Stimulated activated CD4-positive, alpha-beta T cell treated with anti-CD3 and anti-CD28 coated beads, Interleukin-4, amount 100 ng/mL, for 48 hours (primary cell): ENCODE measurements around the gene DYRK1B.
"Not testable (repeated sequence)": the region's sequence is repeated elsewhere in the genome, so short reads cannot be mapped to it uniquely, and the experiment has no call there.

Experiments used
- DNase-seq, 2 donors: peaks; one replicate each; pipeline ENCODE4 v3.0.0-alpha.2; 2020; ENCODE audit warnings: low read depth in 2 of 2

The DYRK1B gene

DNA sequence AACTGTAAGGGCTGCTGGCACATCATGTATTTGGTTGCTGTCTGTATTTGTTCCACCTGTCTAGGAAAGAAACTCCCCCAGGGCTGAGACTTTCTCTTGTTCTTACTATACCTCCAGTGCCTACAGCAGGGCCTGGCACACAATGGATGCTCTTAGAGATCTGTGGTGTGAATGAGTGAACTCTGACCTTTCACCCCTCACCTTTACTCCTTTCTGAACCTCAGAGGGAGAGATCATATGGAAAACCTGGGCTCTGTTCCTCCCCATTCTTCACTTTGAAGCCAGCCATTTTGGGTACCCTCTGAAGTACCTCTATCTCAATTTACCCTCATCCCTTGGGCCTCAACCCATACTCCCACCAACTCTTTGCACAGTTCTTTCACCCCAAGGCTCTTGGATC, 3.1 kb downstream of the DYRK1B start:
- no peak for DNase-seq

DNA sequence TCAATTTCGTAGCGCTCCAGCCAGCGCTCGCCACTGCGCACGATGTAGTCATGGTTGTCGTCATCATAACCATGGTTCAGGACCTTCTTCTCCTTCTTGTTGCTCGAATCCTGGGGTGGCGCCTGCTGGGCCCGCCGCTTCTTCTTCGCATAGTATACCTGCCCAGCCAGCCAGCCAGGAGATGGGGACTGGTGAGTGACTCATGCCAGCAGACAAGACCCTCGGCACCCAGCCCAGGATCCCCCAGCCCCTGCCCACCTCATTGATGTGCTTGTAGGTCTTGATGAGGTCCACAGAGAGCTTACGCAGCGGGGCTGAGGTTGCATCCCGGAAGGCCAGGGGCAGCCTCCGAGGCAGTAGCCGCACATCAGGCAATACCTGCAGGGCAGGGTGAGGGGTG, 3.6 kb downstream of the DYRK1B start:
- DNase-seq, result no peak

DNA sequence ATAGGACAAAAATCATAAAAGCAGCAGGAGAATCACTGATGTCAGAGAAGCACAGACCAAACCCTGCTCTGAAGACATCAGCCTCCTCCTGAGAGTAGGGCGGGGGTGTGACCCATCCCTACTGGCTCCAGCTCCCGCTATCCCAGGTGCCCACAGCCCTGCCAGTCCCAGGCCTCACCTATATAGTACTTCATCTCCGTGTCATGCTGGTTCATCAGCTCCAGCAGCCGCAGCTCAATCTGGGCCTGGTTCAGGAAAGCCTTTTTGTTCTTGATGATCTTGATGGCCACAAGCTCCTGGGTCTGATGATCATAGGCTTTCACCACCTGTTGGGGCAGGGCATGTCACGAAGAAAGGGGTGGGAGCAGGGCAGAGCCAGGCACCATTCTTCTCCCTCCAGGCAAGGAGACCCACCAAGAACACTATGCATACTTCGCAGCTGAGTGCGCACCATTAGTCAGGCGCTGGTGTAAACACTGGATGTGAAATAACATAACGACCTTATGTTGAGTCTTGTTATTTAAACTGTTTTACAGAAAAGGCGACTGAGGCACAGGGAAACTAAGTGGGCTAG, 4.2 kb downstream of the DYRK1B start:
- no peak for DNase-seq

DNA sequence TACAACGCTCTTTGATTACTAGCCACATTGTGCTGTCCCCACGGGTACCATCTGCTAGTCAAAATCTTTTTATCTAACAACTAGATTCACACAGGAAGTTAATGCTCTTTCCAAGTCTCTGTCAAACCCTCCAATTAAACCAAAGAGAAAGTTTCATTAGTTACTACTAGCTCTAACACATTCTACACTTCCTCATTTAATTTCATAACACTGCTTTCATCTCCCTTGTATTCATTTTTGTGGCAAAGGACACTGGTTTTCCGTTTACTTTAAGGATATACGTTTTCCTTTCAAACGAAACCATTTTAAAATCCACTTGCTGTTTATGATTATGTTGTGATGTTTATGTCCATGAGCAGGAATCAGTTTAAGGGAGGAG, 5.3 kb downstream of the DYRK1B start:
- DNase-seq, result no peak

DNA sequence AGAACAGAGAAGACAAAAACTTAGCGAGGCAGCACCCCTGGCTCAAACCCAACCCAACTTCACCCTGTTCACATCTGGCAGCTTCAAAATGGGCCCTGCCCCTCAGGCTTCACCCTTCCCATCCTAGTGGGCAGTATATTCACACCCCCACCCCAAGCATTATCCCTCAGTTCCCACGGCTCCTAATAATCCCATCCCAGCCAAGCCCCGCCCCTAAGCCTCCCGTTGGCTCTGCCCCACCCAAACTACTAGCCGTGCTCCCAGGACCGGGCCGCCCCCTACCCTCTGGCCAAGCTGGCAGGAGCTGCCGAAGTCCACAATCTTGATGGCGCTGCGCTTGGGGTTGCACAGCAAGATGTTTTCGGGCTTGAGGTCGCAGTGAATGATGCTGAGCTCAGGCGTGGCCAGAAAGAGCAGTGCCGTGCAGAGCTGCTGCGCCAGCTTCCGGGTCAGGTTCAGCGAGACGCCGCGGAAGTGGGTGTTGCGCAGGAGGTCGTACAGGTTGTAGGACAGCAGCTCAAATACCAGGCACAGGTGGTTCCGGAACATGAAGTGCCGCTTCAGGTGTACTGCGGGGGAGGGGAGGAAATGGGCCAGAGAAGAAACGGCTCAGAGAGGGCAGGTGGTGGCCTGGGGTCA, 5.8 kb downstream of the DYRK1B start:
- DNase-seq, result no peak

DNA sequence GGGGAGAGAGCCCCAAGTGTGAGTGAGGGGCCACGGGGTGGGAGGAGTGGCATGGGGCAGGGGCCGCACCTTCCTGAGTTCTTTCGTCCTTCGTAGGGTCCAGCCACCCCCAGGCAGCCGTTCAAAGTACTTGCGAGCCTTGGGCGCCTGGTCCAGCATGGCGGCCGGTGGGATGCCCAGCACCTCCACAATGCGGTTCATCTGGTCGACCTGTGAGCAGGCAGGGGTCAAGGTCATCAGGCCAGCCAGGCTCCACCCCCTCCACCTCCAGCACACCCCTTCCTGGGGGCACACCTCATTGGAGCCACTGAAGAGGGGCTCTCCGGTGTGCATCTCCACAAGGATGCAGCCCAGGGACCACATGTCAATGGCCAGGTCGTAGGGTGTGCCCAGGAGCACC, 6.7 kb downstream of the DYRK1B start:
- no peak for DNase-seq

DNA sequence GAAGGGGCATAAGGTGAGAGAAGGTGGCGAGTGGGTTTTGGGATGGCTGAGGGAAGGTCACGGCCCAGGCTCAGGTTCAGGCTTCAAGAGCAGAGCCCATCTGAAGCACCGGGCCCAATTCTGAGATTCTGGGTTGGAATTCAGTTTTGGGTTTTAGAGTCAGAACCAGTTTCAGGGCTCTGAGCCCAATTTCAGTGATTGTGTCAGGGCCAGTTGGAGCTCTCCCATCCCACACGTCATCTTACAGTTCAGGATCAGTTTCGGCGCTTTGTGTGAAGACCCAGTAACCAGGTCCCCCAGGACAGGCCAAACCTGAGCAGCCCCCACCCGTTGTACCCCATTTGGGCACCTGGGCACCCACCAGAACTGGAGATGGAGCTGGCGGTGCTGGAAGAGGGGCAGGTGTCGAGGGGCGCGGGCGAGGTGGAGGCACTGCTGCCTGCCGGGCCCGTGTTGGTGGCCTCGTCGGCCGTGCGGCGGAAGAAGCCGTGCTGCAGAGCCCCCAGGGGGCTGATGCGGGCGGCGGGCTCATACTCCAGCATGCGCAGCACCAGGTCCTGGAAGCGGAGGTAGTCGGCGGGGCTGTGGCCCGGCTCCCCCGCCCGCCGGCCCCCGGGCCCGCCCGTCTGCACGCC, 7.5 kb downstream of the DYRK1B start:
- no peak for DNase-seq

DNA sequence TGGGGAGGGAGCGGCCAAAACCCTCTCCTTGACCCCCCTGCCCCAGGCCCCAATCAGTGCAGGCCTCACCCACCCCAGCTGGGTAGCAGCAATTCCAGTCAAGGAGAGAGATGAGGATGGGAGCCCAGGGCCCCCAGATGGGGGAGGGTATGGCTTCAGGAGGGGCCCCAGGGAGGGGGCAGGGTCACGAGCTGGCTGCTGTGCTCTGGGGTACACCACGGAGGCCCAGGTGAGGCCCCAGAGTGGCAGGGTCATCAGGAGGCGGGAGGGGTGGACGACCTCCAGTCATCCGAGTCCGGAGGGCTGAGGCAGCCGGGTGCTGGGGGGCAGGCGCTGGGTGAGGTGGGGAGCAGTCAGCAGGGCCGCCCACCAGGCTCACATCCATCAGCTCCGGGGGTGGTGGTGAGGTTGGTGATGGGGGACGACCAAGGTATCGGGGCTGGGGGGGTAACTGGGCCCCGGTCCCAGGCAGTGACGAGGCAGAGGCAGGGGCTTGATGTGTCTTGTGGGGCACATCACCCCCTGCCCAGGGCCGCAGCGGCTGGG, 8.4 kb downstream of the DYRK1B start:
- no peak for DNase-seq

DNA sequence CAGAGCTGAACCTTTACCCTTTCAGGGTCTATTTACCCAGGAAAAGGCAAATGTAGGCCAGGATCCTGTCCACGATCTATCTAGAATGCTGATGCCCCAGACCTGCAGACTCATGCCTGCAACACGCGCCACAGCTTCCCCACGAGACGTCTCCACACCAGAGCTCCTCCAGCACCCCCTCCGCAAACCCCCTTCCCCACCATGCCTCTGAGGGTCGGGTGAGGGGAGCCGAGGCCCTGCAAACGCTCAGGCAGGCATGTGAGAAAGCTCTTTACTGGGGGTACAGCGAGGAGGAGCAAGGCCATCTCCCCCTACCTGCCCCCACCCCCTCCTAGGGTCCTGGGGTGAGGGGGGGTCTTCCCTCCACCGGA, 8.9 kb downstream of the DYRK1B start:
- DNase-seq, result no peak

DNA sequence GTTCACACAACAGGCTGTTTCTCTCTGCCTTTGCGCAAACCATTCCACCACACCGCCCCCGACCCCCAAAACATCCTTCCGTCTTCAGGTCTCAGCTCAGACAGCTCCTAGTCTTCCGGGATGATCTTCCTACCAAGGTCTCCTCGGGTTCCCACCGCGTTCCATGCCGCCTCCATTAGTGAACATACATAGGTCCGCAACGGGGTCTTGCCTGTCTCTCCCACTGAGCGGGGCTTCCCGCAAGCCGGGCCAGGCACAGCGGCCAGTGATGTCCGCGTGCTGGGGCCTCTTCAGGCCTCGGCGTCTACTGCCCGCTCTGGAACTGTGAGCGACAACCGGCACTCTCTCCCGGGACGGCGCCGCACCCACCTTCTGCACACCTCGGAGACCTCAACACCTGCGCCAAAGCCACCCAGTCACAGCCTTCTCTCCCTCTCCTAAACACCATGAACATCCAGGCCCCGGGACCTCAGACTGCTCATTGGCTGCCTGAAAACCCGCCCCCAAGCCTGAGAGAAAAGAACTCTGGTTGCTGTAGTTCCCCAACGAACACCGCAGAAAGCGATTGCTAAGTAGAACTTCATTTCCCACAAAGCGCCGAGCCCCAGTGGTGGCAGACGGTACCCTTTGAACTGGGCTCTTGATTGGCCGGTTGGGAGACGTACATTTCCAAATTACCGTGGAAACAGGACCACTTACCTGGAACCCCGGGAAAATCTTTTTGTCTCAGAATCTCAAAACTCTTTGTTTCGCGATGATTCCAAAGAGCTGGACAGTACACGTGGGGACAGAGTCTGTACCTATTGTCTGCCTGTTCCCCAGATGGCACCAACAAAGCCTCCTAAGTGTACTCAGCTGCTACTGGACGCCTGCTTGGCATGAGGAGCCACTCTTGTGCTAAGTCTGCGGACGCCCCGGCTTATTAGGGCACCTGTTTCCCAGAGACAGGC, 9.5 kb downstream of the DYRK1B start:
- DNase-seq, result peak; percentile 80 to 85

DNA sequence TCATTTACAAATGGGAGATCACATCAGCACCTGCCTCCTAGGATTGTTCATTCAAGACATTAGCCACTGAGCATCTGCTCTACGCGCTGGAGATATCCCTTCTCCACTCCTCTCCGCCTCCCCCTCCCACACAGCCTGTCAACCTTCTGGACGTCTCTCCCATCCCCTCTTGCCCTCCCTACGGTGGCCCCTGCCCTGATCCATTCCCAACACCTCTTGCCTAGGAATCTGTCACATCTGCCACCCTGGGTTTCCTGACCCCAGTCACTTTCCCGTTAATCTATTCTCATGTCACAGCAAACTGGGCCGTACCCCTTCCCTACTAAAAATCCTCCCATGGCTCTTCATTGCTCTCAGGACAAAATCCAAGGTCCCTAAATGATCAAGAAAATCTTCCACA, 10.3 kb downstream of the DYRK1B start:
- no peak for DNase-seq

DNA sequence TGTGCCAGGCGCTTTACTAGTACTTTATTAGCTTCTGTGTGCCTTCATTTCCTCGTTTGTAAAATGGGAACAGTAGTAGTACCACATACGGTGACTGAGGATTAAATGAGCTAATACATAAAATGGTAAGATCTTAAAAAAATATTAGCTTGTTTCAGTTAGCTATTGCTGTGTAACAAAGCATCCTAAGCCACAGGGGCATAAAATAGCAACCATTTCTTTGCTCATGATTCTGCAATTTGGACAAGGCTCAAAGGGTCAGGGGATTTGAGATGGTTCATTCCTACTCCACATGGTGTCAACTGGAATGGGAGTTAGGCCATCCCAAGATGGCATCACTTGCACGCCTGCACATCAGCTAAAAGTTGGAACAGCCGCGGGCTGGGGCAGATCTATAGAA, 13.3 kb downstream of the DYRK1B start:
- DNase-seq, result no peak

DNA sequence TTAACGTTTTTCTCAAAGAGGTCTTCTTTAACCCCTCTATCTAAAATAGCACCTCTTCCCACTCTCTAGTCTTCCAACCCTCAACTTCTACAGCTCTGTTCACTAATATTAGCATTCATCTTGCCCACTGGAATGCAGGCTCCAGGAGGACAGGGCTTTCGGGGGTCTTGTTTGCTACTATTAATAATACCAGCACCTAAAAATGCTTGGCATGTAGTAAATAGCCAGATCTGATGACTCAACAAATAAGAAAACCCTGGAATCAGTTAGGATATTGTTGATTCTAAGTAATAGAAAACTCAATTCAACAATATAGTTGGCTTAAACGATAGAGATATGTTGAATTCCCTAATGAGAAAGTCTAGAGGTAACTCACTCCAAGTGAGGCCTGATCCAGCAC, 14.2 kb downstream of the DYRK1B start:
- DNase-seq, result no peak

DNA sequence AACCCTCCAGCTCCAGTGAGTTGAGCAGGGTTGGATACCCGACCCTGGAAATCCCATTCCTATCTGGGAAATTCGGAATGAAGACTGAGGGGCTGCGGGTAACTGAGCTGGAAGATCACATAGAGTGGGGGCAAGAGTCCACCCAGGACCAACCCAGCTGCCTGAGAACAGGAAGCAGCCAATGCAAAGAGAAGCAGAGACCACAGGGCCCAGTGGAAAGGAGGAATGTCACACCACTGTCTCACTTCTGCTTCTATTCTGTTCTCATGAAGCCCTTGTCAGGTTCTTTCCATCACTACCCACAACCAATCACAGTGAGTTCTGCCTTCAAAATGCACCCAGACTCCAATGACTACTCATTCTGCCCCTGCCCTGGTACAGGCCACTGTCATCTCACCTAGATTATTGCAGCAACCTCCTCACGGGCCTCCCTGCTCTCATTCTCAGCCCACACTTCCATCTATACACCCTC, 15.3 kb downstream of the DYRK1B start:
- DNase-seq, result no peak

DNA sequence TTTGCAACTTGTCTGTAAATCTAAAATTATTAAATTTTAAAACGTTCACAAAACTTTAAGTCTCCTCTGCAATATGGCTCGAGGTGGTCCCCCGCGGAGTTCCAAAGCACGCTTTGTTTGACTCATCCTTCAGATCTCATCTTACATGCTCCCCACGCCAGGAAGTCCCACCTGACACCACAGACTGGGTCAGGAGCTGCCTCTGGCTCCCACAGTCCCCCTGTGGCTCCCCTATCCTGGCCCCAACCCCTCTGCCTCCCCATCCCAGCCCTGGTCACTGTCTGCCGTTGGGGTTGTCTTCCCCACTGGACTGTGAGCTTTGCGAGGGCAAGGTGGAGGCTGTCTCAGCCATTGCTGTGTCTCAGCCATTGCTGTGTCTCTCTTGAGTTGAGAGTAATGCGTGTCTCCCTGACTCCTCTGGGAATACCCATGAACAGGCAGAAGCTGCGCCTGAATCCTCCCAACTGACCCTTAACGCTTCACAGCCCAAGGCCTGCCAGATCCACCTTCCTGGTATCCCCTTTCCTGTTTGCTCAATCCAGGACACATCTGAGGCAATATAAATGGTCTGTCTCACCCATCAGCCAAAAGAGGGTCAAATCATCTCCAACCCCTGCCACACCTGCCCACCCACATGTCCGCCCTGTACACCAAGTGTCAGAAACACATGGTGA, 15.9 kb downstream of the DYRK1B start:
- DNase-seq, result no peak

DNA sequence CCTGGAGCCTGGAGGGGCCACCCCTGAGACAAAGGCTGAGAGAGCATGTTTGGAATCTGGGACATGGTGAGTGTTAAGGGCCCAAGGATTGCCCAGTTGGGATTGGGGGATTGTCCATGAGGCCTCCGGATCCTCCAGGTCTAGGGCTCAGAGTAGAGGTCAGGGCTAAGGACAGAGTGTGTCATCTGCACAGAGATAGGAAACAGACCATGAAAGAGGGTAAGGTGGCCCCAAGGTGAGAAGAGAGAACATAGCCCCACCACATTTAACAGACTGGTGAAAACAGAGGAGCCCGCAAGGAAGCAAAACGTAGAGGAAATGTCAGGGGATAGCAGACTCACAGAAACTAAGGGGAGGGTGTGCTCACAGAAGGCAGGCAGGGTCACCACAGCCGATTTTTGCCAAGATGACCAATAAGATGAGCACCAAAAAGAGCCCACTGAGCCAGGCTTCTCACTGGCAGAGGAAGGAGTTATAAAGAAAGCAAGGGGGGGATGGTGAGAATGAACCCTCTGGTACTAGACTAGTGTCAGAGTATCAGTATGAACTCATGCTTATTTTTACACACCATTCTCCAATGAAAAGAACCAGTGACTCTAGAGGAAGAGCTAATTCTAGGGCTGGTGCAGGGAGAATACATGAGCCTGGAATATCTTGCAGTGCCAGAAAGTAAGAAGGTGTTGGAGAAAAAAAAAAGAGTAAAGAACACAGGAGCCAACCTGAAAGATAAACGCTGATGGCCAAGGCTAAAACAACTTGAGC, 17.5 kb downstream of the DYRK1B start:
- DNase-seq, result no peak

DNA sequence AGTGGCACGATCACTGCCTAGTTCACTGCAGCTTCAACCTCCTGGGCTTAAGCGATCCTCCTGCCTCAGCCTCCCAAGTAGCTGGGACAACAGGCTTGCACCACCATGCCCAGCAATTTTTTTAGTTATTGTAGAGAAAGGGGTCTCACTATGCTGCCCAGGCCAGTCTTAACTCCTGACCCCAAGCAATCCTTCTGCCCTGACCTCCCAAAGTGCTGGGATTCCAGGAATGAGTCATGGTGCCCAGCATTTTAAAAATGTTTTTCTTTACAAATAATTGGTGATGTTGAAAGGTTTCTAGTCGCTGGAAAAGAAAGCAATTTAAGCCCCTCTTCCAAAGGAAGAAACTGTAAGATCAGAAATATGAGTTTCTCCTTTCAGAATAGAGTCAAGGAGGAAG, 19.4 kb downstream of the DYRK1B start:
- DNase-seq, result no peak

DNA sequence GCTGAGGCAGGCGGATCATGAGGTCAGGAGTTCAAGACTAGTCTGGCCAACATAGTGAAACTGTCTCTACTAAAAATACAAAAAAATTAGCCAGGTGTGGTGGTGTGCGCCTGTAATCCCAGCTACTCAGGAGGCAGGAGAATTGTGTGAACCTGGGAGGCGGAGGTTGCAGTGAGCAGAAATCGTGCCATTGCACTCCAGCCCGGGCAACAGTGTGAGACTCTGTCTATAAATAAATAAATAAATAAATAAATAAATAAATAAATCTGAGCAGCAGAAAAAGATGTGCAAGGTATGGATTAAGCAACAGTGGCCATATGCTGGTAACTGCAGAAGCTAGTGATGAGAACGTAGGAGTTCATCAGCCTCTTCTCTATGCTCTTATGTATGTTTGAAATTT, 19.9 kb downstream of the DYRK1B start:
- DNase-seq, result not testable (repeated sequence)

DNA sequence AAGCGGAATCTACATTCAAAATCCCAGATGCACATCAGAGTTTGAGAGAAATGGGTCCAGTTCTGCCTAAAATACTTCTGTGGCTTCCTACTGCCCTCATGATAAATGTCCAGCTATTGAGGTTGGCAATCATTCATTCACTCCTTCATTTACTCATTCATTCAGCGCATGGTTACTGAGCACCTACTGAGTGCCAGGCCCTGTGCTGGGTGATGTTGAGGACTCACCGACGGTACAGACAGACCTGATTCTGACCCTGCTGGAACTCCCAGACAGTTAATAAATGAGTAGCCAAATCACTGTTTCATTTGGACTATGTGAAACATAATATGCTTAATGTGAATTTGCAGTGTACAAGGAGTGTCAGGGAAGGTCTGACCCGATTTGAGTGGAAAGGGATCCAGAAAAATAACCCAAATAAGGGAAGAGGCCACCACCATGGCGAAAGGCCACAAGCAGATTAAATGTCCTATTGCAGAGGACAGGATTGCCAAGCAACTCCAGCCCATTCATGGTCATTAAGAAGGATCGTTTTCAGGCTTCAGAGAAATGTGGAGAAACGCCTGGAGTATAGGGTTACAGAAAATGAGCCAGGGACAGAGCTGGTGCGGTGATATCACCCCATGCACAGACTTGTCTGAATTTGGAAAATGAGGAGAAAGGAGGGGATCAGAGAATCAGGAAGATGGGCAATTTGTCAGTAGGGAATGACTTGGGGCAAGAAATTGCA, 20.5 kb downstream of the DYRK1B start:
- DNase-seq, result no peak

DNA sequence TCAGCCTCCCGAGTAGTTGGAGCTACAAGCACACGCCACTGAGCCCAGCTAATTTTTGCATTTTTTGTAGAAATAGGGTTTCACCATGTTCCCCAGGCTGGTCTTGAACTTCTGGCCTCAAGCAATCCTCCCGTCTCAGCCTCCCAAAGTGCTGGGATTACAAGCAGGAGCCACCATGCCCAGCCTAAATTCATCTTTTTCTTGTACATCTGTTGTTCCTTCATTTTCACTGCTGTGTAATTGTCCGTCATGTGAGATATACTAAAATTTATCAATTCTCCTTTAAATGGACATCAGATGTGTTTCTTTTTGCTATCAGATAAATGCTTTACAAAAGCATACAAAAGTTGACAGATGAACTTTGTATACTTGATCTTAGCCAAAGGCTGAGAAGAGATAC, 22.9 kb downstream of the DYRK1B start:
- DNase-seq, result no peak
